ENCODE results near the gene IKBKE. TPM values are rescaled to one million over a fixed set of nuclear protein-coding genes. Genes with fewer than 3 reads are reported as not detected.
A peak's percentile ranks its signal among the peaks of the same experiment; 100 is the strongest.

IKBKE gene
- total and polyA plus RNA-seq, 2 donors from 2014 or later = 3.4 to 14.5 TPM

DNA sequence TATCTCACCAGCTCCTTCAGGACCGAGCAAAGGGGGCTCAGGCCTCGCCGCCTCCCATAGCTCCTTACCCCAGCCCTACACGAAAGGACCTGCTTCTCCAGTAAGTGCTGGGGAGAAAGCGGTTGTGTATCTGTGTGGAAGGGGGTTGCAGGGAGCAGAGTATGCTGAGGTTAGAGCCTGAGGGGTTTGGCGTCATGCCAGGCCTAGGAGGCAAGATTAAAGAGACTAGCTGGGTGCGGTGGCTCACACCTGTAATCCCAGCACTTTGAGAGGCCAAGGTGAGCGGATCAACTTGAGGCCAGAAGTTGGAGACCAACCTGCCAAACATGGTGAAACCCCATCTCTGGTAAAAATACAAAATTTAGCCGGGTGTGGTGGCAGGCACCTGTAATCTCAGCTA lies 23.0 kb downstream of the IKBKE start:
- H3K9ac ChIP-seq (ENCODE audit: low read length in 3 of 3) = no peak overlapping the region
- H3K4me3 ChIP-seq (ENCODE audit: low read length in 3 of 3) = no peak overlapping the region
- no peaks in the 10 kb centered on the region for H3K9me3 ChIP-seq (ENCODE audit: control insufficient read depth in 2 of 3, insufficient read depth in 1 of 3, low read length in 3 of 3)
- TF ChIP-seq, protein P1, sequence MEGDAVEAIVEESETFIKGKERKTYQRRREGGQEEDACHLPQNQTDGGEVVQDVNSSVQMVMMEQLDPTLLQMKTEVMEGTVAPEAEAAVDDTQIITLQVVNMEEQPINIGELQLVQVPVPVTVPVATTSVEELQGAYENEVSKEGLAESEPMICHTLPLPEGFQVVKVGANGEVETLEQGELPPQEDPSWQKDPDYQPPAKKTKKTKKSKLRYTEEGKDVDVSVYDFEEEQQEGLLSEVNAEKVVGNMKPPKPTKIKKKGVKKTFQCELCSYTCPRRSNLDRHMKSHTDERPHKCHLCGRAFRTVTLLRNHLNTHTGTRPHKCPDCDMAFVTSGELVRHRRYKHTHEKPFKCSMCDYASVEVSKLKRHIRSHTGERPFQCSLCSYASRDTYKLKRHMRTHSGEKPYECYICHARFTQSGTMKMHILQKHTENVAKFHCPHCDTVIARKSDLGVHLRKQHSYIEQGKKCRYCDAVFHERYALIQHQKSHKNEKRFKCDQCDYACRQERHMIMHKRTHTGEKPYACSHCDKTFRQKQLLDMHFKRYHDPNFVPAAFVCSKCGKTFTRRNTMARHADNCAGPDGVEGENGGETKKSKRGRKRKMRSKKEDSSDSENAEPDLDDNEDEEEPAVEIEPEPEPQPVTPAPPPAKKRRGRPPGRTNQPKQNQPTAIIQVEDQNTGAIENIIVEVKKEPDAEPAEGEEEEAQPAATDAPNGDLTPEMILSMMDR (IDR thresholded peaks at IDR 0.05; ENCODE audit: borderline replicate concordance, extremely low read depth, insufficient read depth) = no peak
- H3K27ac ChIP-seq (ENCODE audit: low read depth in 2 of 2, low read length in 2 of 2) = no peak overlapping the region
- peaks cover 0 to 30% (median 3%) of the 10 kb centered on the region in 3 donors for H3K4me1 ChIP-seq (ENCODE audit: control insufficient read depth in 2 of 3, insufficient read depth in 2 of 3, low read depth in 1 of 3, low read length in 3 of 3)
- intact Hi-C loops (cut with DNase I) = loop anchor here (5.0 kb wide), 1 partner anchor 89 kb away; no protein-coding TSS in a partner anchor
- DNase-seq (no peak), FAIRE-seq (no peak)
- H3K27me3 ChIP-seq (ENCODE audit: control insufficient read depth, insufficient read depth, low read length) = no peaks in the 10 kb centered on the region
- no peaks in the 10 kb centered on the region for H3K36me3 ChIP-seq (ENCODE audit: control insufficient read depth in 2 of 3, insufficient read depth in 3 of 3, low read length in 3 of 3)

GRCh38 chr1:206495011-206495461 lies 24.8 kb downstream of the IKBKE start:
- no peak for FAIRE-seq

GRCh38 chr1:206495493-206496046 lies 25.3 kb downstream of the IKBKE start:
- H3K27ac ChIP-seq (ENCODE audit: low read depth in 2 of 2, low read length in 2 of 2) = peak overlapping the region in 1 of 2 donors; percentile 37
- H3K4me1 ChIP-seq (ENCODE audit: control insufficient read depth in 2 of 3, insufficient read depth in 2 of 3, low read depth in 1 of 3, low read length in 3 of 3) = peaks cover 0 to 25% (median 3%) of the 10 kb centered on the region in 3 donors
- DNase-seq = peak in 1 of 5 donors; percentile 31
- no peak for FAIRE-seq
- H3K36me3 ChIP-seq (ENCODE audit: control insufficient read depth in 2 of 3, insufficient read depth in 3 of 3, low read length in 3 of 3) = no peaks in the 10 kb centered on the region
- TF ChIP-seq, protein P1 (IDR thresholded peaks at IDR 0.05; ENCODE audit: borderline replicate concordance, extremely low read depth, insufficient read depth) = no peak
- no peaks in the 10 kb centered on the region for H3K9me3 ChIP-seq (ENCODE audit: control insufficient read depth in 2 of 3, insufficient read depth in 1 of 3, low read length in 3 of 3)
- H3K4me3 ChIP-seq (ENCODE audit: low read length in 3 of 3) = no peak overlapping the region
- intact Hi-C loops (cut with DNase I) = no loop called here
- no peaks in the 10 kb centered on the region for H3K27me3 ChIP-seq (ENCODE audit: control insufficient read depth, insufficient read depth, low read length)
- H3K9ac ChIP-seq (ENCODE audit: low read length in 3 of 3) = no peak overlapping the region

More at GRCh38 chr1:206495011-206495461, 24.8 kb downstream of the IKBKE start:
- TF ChIP-seq, protein P1 (IDR thresholded peaks at IDR 0.05; ENCODE audit: borderline replicate concordance, extremely low read depth, insufficient read depth) = no peak
- Histone ChIP-seq H3K9ac (ENCODE audit: low read length in 3 of 3) (no peak overlapping the region), H3K36me3 (ENCODE audit: control insufficient read depth in 2 of 3, insufficient read depth in 3 of 3, low read length in 3 of 3) (no peaks in the 10 kb centered on the region), H3K9me3 (ENCODE audit: control insufficient read depth in 2 of 3, insufficient read depth in 1 of 3, low read length in 3 of 3) (no peaks in the 10 kb centered on the region), H3K27me3 (ENCODE audit: control insufficient read depth, insufficient read depth, low read length) (no peaks in the 10 kb centered on the region), H3K4me3 (ENCODE audit: low read length in 3 of 3) (no peak overlapping the region), H3K27ac (ENCODE audit: low read depth in 2 of 2, low read length in 2 of 2) (peak overlapping the region in 1 of 2 donors; percentile 37), H3K4me1 (ENCODE audit: control insufficient read depth in 2 of 3, insufficient read depth in 2 of 3, low read depth in 1 of 3, low read length in 3 of 3) (peaks cover 0 to 30% (median 3%) of the 10 kb centered on the region in 3 donors)
- intact Hi-C loops (cut with DNase I) = no loop called here
- no peak for DNase-seq
